ENCODE results near the gene CCDC88C.

The CCDC88C gene

GRCh38 chr14:91377700-91378652, 39.6 kb downstream of the CCDC88C start:
- FAIRE-seq, result no peak

- no peak for FAIRE-seq
Observed at GRCh38 chr14:91376547-91377477, 40.8 kb downstream of the CCDC88C start.

- FAIRE-seq, result no peak
Observed at GRCh38 chr14:91375720-91376452, 41.7 kb downstream of the CCDC88C start.

GRCh38 chr14:91374879-91375702, 42.5 kb downstream of the CCDC88C start:
- no peak for FAIRE-seq

- no peak for FAIRE-seq
Observed at GRCh38 chr14:91374287-91374878, 43.2 kb downstream of the CCDC88C start.

GRCh38 chr14:91373591-91374254, 43.9 kb downstream of the CCDC88C start:
- FAIRE-seq, result no peak

- FAIRE-seq, result no peak
Observed at GRCh38 chr14:91372671-91373495, 44.7 kb downstream of the CCDC88C start.

GRCh38 chr14:91371990-91372375, 45.6 kb downstream of the CCDC88C start:
- no peak for FAIRE-seq

- no peak for FAIRE-seq
Observed at GRCh38 chr14:91371011-91371989, 46.3 kb downstream of the CCDC88C start.

GRCh38 chr14:91369628-91370445, 47.8 kb downstream of the CCDC88C start:
- no peak for FAIRE-seq

- FAIRE-seq, result no peak
Observed at GRCh38 chr14:91368776-91369416, 48.7 kb downstream of the CCDC88C start.

GRCh38 chr14:91367173-91368171, 50.1 kb downstream of the CCDC88C start:
- FAIRE-seq, result no peak

- FAIRE-seq, result no peak
Observed at GRCh38 chr14:91366749-91367148, 50.9 kb downstream of the CCDC88C start.

- FAIRE-seq, result no peak
Observed at GRCh38 chr14:91365552-91365951, 52.1 kb downstream of the CCDC88C start.

- FAIRE-seq, result no peak
Observed at GRCh38 chr14:91364524-91365270, 52.9 kb downstream of the CCDC88C start.
